Tibial nerve (tissue), 4 donors: Measurements from ENCODE around the gene MAGEA4. TPM values are rescaled to one million over a fixed set of nuclear protein-coding genes. Genes with fewer than 3 reads are reported as not detected.

Experiments used
- DNase-seq, 2 donors: peaks; one replicate each; pipeline ENCODE4 v3.0.0-alpha.2; 2019; ENCODE audit warnings: low spot score in 2 of 2
- H3K27ac ChIP-seq, 4 donors: fragments of 200-600 bp; sonication (generic) in 3 of 4; one replicate each; pipeline ENCODE4 v1.5.1; 2017 to 2019; ENCODE audit warnings: mild to moderate bottlenecking in 1 of 4
- H3K27me3 ChIP-seq, 2 donors: fragments of 200-600 bp; sonication (generic) in 1 of 2; one replicate each; pipeline versions ENCODE4 v1.5.1 to v1.6.0; 2017 to 2019
- H3K36me3 ChIP-seq, 3 donors: fragments of 200-600 bp; sonication (generic); one replicate each; pipeline ENCODE4 v1.5.1; 2018 to 2019
- H3K4me1 ChIP-seq, 4 donors: fragments of 200-600 bp; sonication (generic) in 3 of 4; one replicate each; pipeline ENCODE4 v1.5.1; 2017 to 2019
- H3K4me3 ChIP-seq, 4 donors: fragments of 200-600 bp; sonication (generic) in 3 of 4; one replicate each; pipeline ENCODE4 v1.5.1; 2017 to 2019; ENCODE audit warnings: mild to moderate bottlenecking in 1 of 4, moderate library complexity in 1 of 4
- H3K9me3 ChIP-seq, 4 donors: fragments of 200-600 bp; sonication (generic) in 3 of 4; one replicate each; pipeline ENCODE4 v1.5.1; 2017 to 2019
- CTCF ChIP-seq, 5 experiments: fragments of 200-600 bp in 3 of 5; fragments of 450-650 bp in 2 of 5; sonication (generic) in 3 of 5; IDR thresholded peaks; one replicate each; pipeline ENCODE4 v1.5.1; 2016 to 2019; ENCODE audit warnings: antibody characterized with exemption in 5 of 5, mild to moderate bottlenecking in 3 of 5, moderate library complexity in 2 of 5
- EP300 ChIP-seq, 2 donors: sonication (generic); formaldehyde crosslinking; IDR thresholded peaks; one replicate each; pipeline ENCODE4 v1.6.1; 2017; ENCODE audit warnings: antibody characterized with exemption in 2 of 2, mild to moderate bottlenecking in 1 of 2
- POLR2A ChIP-seq, 2 donors: fragments of 450-650 bp; IDR thresholded peaks; one replicate each; pipeline ENCODE4 v1.6.1; 2017; ENCODE audit warnings: antibody characterized with exemption in 2 of 2, mild to moderate bottlenecking in 2 of 2, moderate library complexity in 2 of 2
- WGBS, 2 donors: methylation state at CpG; one replicate each; pipeline ENCODE4 v1.1.5; 2018; 5-methylcytosine and 5-hydroxymethylcytosine counted together
- total RNA-seq, 4 donors: library from RNA; depleted of rRNA; stranded (reverse); fragments of >200 nt; gene quantifications; one replicate each; pipeline ENCODE4 v1.1.0, GENCODE V29; 2016

Gene MAGEA4, protein sequence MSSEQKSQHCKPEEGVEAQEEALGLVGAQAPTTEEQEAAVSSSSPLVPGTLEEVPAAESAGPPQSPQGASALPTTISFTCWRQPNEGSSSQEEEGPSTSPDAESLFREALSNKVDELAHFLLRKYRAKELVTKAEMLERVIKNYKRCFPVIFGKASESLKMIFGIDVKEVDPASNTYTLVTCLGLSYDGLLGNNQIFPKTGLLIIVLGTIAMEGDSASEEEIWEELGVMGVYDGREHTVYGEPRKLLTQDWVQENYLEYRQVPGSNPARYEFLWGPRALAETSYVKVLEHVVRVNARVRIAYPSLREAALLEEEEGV
- total RNA-seq, result not detected

GRCh38 chrX:151912780-151913179 is at the start of gene MAGEA4:
Gene MAGEA4, plus strand, starts transcription at chrX:151912889. Its CDS starts 10,776 bp downstream, at chrX:151923665.
- Histone ChIP-seq H3K36me3 (no peaks in the 10 kb centered on the region), H3K4me1 (no peaks in the 10 kb centered on the region), H3K27me3 (no peaks in the 10 kb centered on the region), H3K27ac (no peak within 1 kb of the TSS), H3K9me3 (no peaks in the 10 kb centered on the region), H3K4me3 (no peak within 1 kb of the TSS)
- TF ChIP-seq CTCF (IDR thresholded peaks at IDR 0.05), result no peak
- TF ChIP-seq POLR2A (IDR thresholded peaks at IDR 0.05), result no peak
- TF ChIP-seq EP300 (IDR thresholded peaks at IDR 0.05), result no peak
- no peak for DNase-seq
- 91 to 92% methylated on average over 5 to 11 of the region's 11 CpGs for WGBS, 2 donors

DNA sequence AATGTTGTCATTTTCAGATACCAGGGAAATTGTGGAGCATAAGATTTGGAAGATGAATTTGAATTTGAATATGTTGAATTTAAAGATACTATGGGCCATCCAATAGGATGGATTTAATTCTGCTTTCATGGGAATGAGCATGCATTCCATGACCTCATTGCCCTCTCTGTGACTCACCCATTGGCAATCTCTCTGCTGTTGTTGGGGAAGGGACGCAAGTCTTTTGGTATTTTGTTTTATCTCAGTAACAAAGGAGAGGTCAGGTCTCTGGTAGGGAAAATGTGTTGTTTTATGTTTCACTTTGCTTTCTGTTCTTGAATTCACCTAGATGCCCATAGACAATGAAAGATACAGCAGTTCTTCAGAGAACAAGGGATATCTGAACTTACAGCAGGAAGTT is 42.1 kb upstream of the MAGEA4 start:
- TF ChIP-seq EP300 (IDR thresholded peaks at IDR 0.05) (no peak), CTCF (IDR thresholded peaks at IDR 0.05) (no peak), POLR2A (IDR thresholded peaks at IDR 0.05) (no peak)
- no peaks in the 10 kb centered on the region for H3K4me1 ChIP-seq
- H3K27me3 ChIP-seq, result no peaks in the 10 kb centered on the region
- 45 to 48% methylated on average over 1 of the region's 1 CpG for WGBS, 2 donors
- no peak overlapping the region for H3K27ac ChIP-seq
- no peaks in the 10 kb centered on the region for H3K9me3 ChIP-seq
- H3K4me3 ChIP-seq, result no peak overlapping the region
- DNase-seq, result no peak
- no peaks in the 10 kb centered on the region for H3K36me3 ChIP-seq

- H3K4me1 ChIP-seq, result no peaks in the 10 kb centered on the region
- DNase-seq, result no peak
- H3K27me3 ChIP-seq, result no peaks in the 10 kb centered on the region
- TF ChIP-seq CTCF (IDR thresholded peaks at IDR 0.05) (no peak), POLR2A (IDR thresholded peaks at IDR 0.05) (no peak), EP300 (IDR thresholded peaks at IDR 0.05) (no peak)
- WGBS, 2 donors, result 82 to 83% methylated on average over 3 of the region's 3 CpGs
- H3K9me3 ChIP-seq, result no peaks in the 10 kb centered on the region
- H3K4me3 ChIP-seq, result no peak overlapping the region
- H3K36me3 ChIP-seq, result no peaks in the 10 kb centered on the region
- no peak overlapping the region for H3K27ac ChIP-seq
Measured at GRCh38 chrX:151871244-151871643, 41.4 kb upstream of the MAGEA4 start.

- Histone ChIP-seq H3K9me3 (no peaks in the 10 kb centered on the region), H3K4me3 (no peak overlapping the region), H3K27me3 (no peaks in the 10 kb centered on the region), H3K4me1 (no peaks in the 10 kb centered on the region), H3K27ac (no peak overlapping the region), H3K36me3 (no peaks in the 10 kb centered on the region)
- TF ChIP-seq POLR2A (IDR thresholded peaks at IDR 0.05) (no peak), CTCF (IDR thresholded peaks at IDR 0.05) (no peak), EP300 (IDR thresholded peaks at IDR 0.05) (no peak)
- 54 to 75% methylated on average over 2 of the region's 2 CpGs for WGBS, 2 donors
- no peak for DNase-seq
Measured at GRCh38 chrX:151873096-151873495, 39.6 kb upstream of the MAGEA4 start.

GRCh38 chrX:151875270-151876026 is 37.2 kb upstream of the MAGEA4 start:
- TF ChIP-seq EP300 (IDR thresholded peaks at IDR 0.05) (no peak), POLR2A (IDR thresholded peaks at IDR 0.05) (no peak), CTCF (IDR thresholded peaks at IDR 0.05) (no peak)

More at GRCh38 chrX:151875270-151876026, 37.2 kb upstream of the MAGEA4 start:
- Histone ChIP-seq H3K36me3 (no peaks in the 10 kb centered on the region), H3K9me3 (no peaks in the 10 kb centered on the region), H3K4me3 (no peak overlapping the region), H3K27me3 (no peaks in the 10 kb centered on the region), H3K4me1 (no peaks in the 10 kb centered on the region), H3K27ac (no peak overlapping the region)
- no peak for DNase-seq
- 56 to 65% methylated on average over 4 to 5 of the region's 5 CpGs for WGBS, 2 donors
